ENCODE measurements around the gene OCA2.

The OCA2 gene

DNA sequence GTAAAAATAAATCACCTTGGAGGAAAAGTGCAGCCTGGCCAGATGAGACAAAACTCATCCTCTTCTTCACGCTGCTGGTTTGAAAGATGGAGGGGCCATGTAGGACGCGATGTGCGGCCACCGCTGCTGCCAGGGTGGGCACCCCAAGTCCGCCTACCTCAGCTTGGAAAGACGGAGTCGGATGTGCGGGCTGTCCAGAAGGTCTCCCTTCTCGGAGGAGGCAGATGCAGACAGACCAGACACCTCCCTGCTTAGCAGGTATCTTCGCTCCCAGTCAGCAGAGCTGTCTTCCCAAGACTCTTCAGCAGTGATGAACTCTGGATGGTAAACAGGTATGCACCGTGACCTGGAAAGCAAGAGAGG is 71.4 kb downstream of the OCA2 start:
- Histone ChIP-seq H3K4me2 (ENCODE audit: low read length) (no peak overlapping the region), H3K4me3 (ENCODE audit: low read length) (no peak overlapping the region)

GRCh38 chr15:28026764-28027713 is 72.1 kb downstream of the OCA2 start:
- H3K4me2 ChIP-seq (ENCODE audit: low read length) = no peak overlapping the region
- no peak for TF ChIP-seq EZH2phosphoT487 (IDR thresholded peaks at IDR 0.05; ENCODE audit: low read depth)
- TF ChIP-seq, protein P1, sequence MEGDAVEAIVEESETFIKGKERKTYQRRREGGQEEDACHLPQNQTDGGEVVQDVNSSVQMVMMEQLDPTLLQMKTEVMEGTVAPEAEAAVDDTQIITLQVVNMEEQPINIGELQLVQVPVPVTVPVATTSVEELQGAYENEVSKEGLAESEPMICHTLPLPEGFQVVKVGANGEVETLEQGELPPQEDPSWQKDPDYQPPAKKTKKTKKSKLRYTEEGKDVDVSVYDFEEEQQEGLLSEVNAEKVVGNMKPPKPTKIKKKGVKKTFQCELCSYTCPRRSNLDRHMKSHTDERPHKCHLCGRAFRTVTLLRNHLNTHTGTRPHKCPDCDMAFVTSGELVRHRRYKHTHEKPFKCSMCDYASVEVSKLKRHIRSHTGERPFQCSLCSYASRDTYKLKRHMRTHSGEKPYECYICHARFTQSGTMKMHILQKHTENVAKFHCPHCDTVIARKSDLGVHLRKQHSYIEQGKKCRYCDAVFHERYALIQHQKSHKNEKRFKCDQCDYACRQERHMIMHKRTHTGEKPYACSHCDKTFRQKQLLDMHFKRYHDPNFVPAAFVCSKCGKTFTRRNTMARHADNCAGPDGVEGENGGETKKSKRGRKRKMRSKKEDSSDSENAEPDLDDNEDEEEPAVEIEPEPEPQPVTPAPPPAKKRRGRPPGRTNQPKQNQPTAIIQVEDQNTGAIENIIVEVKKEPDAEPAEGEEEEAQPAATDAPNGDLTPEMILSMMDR (IDR thresholded peaks at IDR 0.05; ENCODE audit: low read depth, low read length) = no peak
- no peaks in the 10 kb centered on the region for H3K36me3 ChIP-seq (replicated peaks; ENCODE audit: low read depth, low read length)
- H3K27me3 ChIP-seq (ENCODE audit: low read depth, low read length) = no peaks in the 10 kb centered on the region
- H3K4me1 ChIP-seq (ENCODE audit: low read length) = no peaks in the 10 kb centered on the region
- no peaks in the 10 kb centered on the region for H4K20me1 ChIP-seq (ENCODE audit: insufficient read depth, low read length)
- no peaks in the 10 kb centered on the region for H3K79me2 ChIP-seq (ENCODE audit: low read length)
- H2AFZ ChIP-seq (ENCODE audit: low read depth, low read length) = no peak overlapping the region
- no peak overlapping the region for H3K4me3 ChIP-seq (ENCODE audit: low read length)
- no peak overlapping the region for H3K9ac ChIP-seq (ENCODE audit: low read length)
- no peak overlapping the region for H3K27ac ChIP-seq (ENCODE audit: low read length)
- no peaks in the 10 kb centered on the region for H3K9me3 ChIP-seq (ENCODE audit: insufficient read depth, low read length)

More for the DNA sequence above, 71.4 kb downstream of the OCA2 start:
- Histone ChIP-seq H2AFZ (ENCODE audit: low read depth, low read length) (no peak overlapping the region), H3K27me3 (ENCODE audit: low read depth, low read length) (no peaks in the 10 kb centered on the region), H3K27ac (ENCODE audit: low read length) (no peak overlapping the region), H3K79me2 (ENCODE audit: low read length) (no peaks in the 10 kb centered on the region), H3K9me3 (ENCODE audit: insufficient read depth, low read length) (no peaks in the 10 kb centered on the region), H3K36me3 (replicated peaks; ENCODE audit: low read depth, low read length) (no peaks in the 10 kb centered on the region), H3K9ac (ENCODE audit: low read length) (no peak overlapping the region), H4K20me1 (ENCODE audit: insufficient read depth, low read length) (no peaks in the 10 kb centered on the region), H3K4me1 (ENCODE audit: low read length) (no peaks in the 10 kb centered on the region)
- TF ChIP-seq EZH2phosphoT487 (IDR thresholded peaks at IDR 0.05; ENCODE audit: low read depth) = no peak

- no peaks in the 10 kb centered on the region for H3K27me3 ChIP-seq (ENCODE audit: low read depth, low read length)
Observed at GRCh38 chr15:28026221-28026620, 72.9 kb downstream of the OCA2 start.

GRCh38 chr15:28025413-28025812 is 73.7 kb downstream of the OCA2 start:
- H3K9me3 ChIP-seq (ENCODE audit: insufficient read depth, low read length) = no peaks in the 10 kb centered on the region
- no peak overlapping the region for H3K9ac ChIP-seq (ENCODE audit: low read length)
- no peaks in the 10 kb centered on the region for H3K4me1 ChIP-seq (ENCODE audit: low read length)
- H4K20me1 ChIP-seq (ENCODE audit: insufficient read depth, low read length) = no peaks in the 10 kb centered on the region
- H3K27me3 ChIP-seq (ENCODE audit: low read depth, low read length) = no peaks in the 10 kb centered on the region
- H3K36me3 ChIP-seq (replicated peaks; ENCODE audit: low read depth, low read length) = no peaks in the 10 kb centered on the region
- H3K27ac ChIP-seq (ENCODE audit: low read length) = no peak overlapping the region
- TF ChIP-seq, protein P1 (IDR thresholded peaks at IDR 0.05; ENCODE audit: low read depth, low read length) = no peak
- no peak for TF ChIP-seq EZH2phosphoT487 (IDR thresholded peaks at IDR 0.05; ENCODE audit: low read depth)
- H3K4me3 ChIP-seq (ENCODE audit: low read length) = no peak overlapping the region
- H2AFZ ChIP-seq (ENCODE audit: low read depth, low read length) = no peak overlapping the region
- H3K79me2 ChIP-seq (ENCODE audit: low read length) = no peaks in the 10 kb centered on the region
- H3K4me2 ChIP-seq (ENCODE audit: low read length) = no peak overlapping the region

More at GRCh38 chr15:28026221-28026620, 72.9 kb downstream of the OCA2 start:
- Histone ChIP-seq H3K79me2 (ENCODE audit: low read length) (no peaks in the 10 kb centered on the region), H3K4me1 (ENCODE audit: low read length) (no peaks in the 10 kb centered on the region), H3K9me3 (ENCODE audit: insufficient read depth, low read length) (no peaks in the 10 kb centered on the region), H3K27ac (ENCODE audit: low read length) (no peak overlapping the region), H3K4me2 (ENCODE audit: low read length) (no peak overlapping the region), H3K4me3 (ENCODE audit: low read length) (no peak overlapping the region), H4K20me1 (ENCODE audit: insufficient read depth, low read length) (no peaks in the 10 kb centered on the region), H3K9ac (ENCODE audit: low read length) (no peak overlapping the region), H3K36me3 (replicated peaks; ENCODE audit: low read depth, low read length) (no peaks in the 10 kb centered on the region), H2AFZ (ENCODE audit: low read depth, low read length) (no peak overlapping the region)
- TF ChIP-seq EZH2phosphoT487 (IDR thresholded peaks at IDR 0.05; ENCODE audit: low read depth) = no peak
- TF ChIP-seq, protein P1 (IDR thresholded peaks at IDR 0.05; ENCODE audit: low read depth, low read length) = no peak
